ENCODE measurements around the gene RAET1G. TPM values are rescaled to one million over a fixed set of nuclear protein-coding genes. Genes with fewer than 3 reads are reported as not detected.

The RAET1G gene
- total RNA-seq, 1 donor from 2014 or later: 0.73 TPM

DNA sequence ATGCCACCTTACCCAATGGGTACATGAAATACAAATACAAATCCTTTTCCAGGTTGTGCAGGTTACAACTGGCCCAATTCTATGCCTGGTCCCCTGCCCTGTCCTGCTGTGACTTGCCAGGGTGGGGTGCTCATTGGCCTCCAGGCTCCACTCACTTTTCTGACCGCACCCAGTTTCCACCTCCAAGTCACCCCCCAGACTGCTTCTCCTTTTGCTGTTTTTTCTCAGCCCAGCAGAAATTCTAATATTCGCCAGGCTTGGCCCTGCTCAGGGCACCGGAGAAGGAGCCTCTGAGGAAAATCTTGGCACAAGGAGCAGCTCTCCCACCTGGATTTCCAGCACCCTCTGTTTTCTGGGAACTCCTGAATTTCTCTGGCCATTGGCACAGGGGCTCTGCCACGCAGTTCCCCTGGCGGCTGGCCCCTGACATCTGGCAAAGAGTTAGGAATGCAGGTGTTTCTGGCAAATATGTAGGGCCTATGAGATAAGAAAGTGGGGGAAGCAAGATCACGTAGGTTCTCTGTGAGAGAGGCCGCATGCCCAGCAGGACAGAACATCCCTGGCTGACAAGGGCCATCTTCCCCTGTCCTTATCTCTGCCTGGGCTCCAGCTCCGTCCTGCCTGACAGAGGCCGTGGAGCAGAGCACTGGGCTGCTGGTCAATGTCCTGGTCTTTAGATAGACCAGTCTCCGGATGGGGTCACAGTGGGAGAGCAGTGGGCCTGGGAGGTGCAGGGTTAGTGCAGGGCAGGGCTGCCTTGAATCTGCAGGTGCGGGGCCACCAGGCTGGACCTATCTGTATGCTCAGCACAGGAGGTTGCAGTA, 22.1 kb downstream of the RAET1G start:
- Mint-ChIP-seq H3K4me1 (ENCODE audit: unreplicated experiment) (peaks cover 25% of the 10 kb centered on the region), H3K9me3 (ENCODE audit: unreplicated experiment) (no peaks in the 10 kb centered on the region), H3K4me3 (ENCODE audit: unreplicated experiment) (no peak overlapping the region), H3K27me3 (ENCODE audit: unreplicated experiment) (peaks cover 10% of the 10 kb centered on the region), H3K36me3 (ENCODE audit: unreplicated experiment) (no peaks in the 10 kb centered on the region), H3K27ac (ENCODE audit: unreplicated experiment) (no peak overlapping the region)
- TF ChIP-seq, protein P1, sequence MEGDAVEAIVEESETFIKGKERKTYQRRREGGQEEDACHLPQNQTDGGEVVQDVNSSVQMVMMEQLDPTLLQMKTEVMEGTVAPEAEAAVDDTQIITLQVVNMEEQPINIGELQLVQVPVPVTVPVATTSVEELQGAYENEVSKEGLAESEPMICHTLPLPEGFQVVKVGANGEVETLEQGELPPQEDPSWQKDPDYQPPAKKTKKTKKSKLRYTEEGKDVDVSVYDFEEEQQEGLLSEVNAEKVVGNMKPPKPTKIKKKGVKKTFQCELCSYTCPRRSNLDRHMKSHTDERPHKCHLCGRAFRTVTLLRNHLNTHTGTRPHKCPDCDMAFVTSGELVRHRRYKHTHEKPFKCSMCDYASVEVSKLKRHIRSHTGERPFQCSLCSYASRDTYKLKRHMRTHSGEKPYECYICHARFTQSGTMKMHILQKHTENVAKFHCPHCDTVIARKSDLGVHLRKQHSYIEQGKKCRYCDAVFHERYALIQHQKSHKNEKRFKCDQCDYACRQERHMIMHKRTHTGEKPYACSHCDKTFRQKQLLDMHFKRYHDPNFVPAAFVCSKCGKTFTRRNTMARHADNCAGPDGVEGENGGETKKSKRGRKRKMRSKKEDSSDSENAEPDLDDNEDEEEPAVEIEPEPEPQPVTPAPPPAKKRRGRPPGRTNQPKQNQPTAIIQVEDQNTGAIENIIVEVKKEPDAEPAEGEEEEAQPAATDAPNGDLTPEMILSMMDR (IDR thresholded peaks at IDR 0.05): no peak
- no peak for DNase-seq (ENCODE audit: extremely low spot score, unreplicated experiment)

DNA sequence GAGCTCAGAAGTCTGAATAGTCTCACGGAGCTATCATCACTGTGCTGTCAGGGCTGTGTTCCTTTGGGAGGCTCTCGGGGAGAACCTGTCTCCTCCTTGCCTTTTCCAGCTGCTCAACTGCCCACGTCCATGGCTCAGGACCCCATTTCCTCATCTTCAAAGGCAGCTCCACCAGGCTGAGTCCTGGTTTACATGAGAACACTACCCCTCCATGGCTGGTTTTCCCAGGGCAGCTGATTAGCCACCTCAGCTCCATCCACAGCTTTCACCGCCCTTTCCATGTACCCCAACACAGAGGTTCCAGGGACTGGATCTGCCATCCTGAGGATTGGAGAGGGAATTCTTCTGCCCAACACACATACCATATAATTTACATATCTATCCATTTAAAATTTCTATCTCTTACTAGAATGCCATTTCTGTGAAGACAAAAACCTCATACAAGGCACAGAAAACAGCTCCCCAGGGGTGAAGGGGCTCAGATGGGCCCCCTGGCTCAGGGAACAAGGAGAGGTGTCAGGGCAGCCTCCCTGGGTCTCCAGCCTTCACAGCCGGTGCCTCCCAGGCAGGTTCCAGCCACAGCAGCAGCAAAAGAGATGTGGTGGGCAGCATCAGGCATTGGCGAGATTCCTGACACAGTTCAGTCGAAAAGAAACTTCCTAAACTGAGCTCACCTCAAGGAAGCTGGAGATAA, 22.8 kb downstream of the RAET1G start:
- peaks cover 10% of the 10 kb centered on the region for H3K27me3 Mint-ChIP-seq (ENCODE audit: unreplicated experiment)
- no peak overlapping the region for H3K27ac Mint-ChIP-seq (ENCODE audit: unreplicated experiment)
- DNase-seq (ENCODE audit: extremely low spot score, unreplicated experiment): peak; percentile 63
- peaks cover 33% of the 10 kb centered on the region for H3K4me1 Mint-ChIP-seq (ENCODE audit: unreplicated experiment)
- H3K4me3 Mint-ChIP-seq (ENCODE audit: unreplicated experiment): no peak overlapping the region
- TF ChIP-seq, protein P1 (IDR thresholded peaks at IDR 0.05): no peak
- H3K9me3 Mint-ChIP-seq (ENCODE audit: unreplicated experiment): no peaks in the 10 kb centered on the region
- no peaks in the 10 kb centered on the region for H3K36me3 Mint-ChIP-seq (ENCODE audit: unreplicated experiment)

DNA sequence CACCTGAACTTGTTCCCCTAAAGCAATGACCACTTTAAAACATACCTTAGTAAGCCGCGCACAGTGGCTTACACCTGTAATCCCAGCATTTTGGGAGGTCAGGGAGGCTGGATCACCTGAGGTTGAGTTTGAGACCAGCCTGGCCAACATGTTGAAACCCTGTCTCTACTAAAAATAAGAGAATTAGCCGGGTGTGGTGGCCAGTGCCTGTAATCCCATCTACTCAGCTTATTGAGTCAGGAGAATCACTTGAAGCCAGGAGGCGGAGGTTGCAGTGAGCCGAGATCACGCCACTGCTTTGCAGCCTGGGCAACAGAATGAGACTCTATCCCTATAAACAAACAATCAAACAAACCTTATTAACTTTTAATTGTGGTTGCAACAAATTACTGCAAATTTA, 23.4 kb downstream of the RAET1G start:
- Mint-ChIP-seq H3K27me3 (ENCODE audit: unreplicated experiment) (peaks cover 10% of the 10 kb centered on the region), H3K9me3 (ENCODE audit: unreplicated experiment) (no peaks in the 10 kb centered on the region), H3K4me1 (ENCODE audit: unreplicated experiment) (peaks cover 38% of the 10 kb centered on the region), H3K27ac (ENCODE audit: unreplicated experiment) (no peak overlapping the region), H3K4me3 (ENCODE audit: unreplicated experiment) (no peak overlapping the region), H3K36me3 (ENCODE audit: unreplicated experiment) (no peaks in the 10 kb centered on the region)
- TF ChIP-seq, protein P1 (IDR thresholded peaks at IDR 0.05): no peak
- DNase-seq (ENCODE audit: extremely low spot score, unreplicated experiment): peak; percentile 32

DNA sequence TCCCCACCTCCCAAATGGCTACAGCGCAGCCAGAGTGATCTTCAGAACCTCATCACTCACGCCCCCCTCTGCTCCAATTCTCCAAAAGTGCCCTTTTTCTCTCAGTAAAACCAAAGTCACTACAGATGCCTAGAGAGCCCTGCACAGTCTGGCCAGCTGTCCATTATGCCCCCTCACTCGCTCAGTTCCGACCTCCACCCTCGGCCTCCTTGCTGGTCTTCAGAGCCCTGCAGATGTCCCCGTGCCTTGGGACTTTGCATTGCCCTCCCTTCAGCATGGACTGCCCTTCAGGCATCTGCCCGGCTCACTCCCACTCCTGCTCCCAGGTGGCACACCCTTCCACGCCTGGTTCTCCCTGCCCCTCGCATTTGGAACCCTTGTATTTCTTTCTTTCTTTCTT, 24.0 kb downstream of the RAET1G start:
- TF ChIP-seq, protein P1 (IDR thresholded peaks at IDR 0.05): no peak
- H3K27ac Mint-ChIP-seq (ENCODE audit: unreplicated experiment): no peak overlapping the region
- no peaks in the 10 kb centered on the region for H3K36me3 Mint-ChIP-seq (ENCODE audit: unreplicated experiment)
- DNase-seq (ENCODE audit: extremely low spot score, unreplicated experiment): peak; percentile 75
- H3K9me3 Mint-ChIP-seq (ENCODE audit: unreplicated experiment): no peaks in the 10 kb centered on the region
- H3K27me3 Mint-ChIP-seq (ENCODE audit: unreplicated experiment): peaks cover 10% of the 10 kb centered on the region
- peaks cover 39% of the 10 kb centered on the region for H3K4me1 Mint-ChIP-seq (ENCODE audit: unreplicated experiment)
- H3K4me3 Mint-ChIP-seq (ENCODE audit: unreplicated experiment): no peak overlapping the region
